Neutrophil (primary cell): ENCODE data around the gene GDAP1L1.

ENCODE experiments used
- H3K27ac ChIP-seq: fragments of 200-600 bp; sonication (generic); 2 replicates; pipeline ENCODE4 v1.5.1; 2016; ENCODE audit warnings: mild to moderate bottlenecking, moderate library complexity
- H3K27me3 ChIP-seq: fragments of 200-600 bp; sonication (generic); 2 replicates; pipeline ENCODE4 v1.6.0; 2016; ENCODE audit warnings: mild to moderate bottlenecking
- H3K36me3 ChIP-seq: fragments of 200-600 bp; sonication (generic); 2 replicates; pipeline ENCODE4 v1.5.1; 2017
- H3K4me1 ChIP-seq, 2 experiments: fragments of 200-600 bp in 1 of 2; sonication (generic) in 1 of 2; 1 replicate in 1 of 2; 2 replicates in 1 of 2; pipeline versions ENCODE4 v1.5.1 to v1.6.1; 2013 to 2016; ENCODE audit warnings: low read depth in 1 of 2, low read length in 1 of 2, mild to moderate bottlenecking in 1 of 2, moderate library complexity in 1 of 2; ENCODE audit not compliant: control insufficient read depth in 1 of 2, insufficient read depth in 1 of 2
- H3K4me3 ChIP-seq, 2 experiments: fragments of 200-600 bp in 1 of 2; sonication (generic) in 1 of 2; 1 replicate in 1 of 2; 2 replicates in 1 of 2; pipeline ENCODE4 v1.5.1; 2013 to 2016; ENCODE audit warnings: low read depth in 1 of 2, low read length in 1 of 2, mild to moderate bottlenecking in 1 of 2, moderate library complexity in 1 of 2
- H3K9me3 ChIP-seq: fragments of 200-600 bp; sonication (generic); 2 replicates; pipeline ENCODE4 v1.5.1; 2016
- TF ChIP-seq, protein P1 (sequence below): fragments of 200-600 bp; sonication (generic); IDR thresholded peaks from 2 replicates; pipeline ENCODE4 v1.5.1; 2016; ENCODE audit warnings: antibody characterized with exemption

The GDAP1L1 gene

DNA sequence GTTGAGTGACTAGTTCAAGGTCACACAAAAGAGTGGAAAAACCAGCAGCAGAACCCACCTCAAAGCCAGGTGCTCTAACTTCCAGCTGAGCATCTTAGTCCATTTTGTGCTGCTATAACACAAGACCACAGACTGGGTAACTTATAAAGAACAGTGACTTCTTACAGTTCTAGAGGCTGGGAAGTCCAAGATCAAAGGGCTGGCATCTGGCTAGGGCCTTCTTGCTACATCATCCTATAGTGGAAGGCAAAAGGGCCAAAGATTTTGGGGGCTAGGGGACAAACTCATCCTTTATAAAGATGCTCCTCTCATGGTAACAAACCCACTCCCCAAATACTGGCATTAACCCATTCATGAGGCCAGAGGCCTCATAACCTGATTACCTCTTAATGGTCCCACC, 54.2 kb downstream of the GDAP1L1 start:
- Histone ChIP-seq H3K27me3 (no peaks in the 10 kb centered on the region), H3K4me3 (no peak overlapping the region), H3K27ac (no peak overlapping the region), H3K36me3 (no peaks in the 10 kb centered on the region), H3K4me1 (no peaks in the 10 kb centered on the region), H3K9me3 (no peaks in the 10 kb centered on the region)
- TF ChIP-seq, protein P1, sequence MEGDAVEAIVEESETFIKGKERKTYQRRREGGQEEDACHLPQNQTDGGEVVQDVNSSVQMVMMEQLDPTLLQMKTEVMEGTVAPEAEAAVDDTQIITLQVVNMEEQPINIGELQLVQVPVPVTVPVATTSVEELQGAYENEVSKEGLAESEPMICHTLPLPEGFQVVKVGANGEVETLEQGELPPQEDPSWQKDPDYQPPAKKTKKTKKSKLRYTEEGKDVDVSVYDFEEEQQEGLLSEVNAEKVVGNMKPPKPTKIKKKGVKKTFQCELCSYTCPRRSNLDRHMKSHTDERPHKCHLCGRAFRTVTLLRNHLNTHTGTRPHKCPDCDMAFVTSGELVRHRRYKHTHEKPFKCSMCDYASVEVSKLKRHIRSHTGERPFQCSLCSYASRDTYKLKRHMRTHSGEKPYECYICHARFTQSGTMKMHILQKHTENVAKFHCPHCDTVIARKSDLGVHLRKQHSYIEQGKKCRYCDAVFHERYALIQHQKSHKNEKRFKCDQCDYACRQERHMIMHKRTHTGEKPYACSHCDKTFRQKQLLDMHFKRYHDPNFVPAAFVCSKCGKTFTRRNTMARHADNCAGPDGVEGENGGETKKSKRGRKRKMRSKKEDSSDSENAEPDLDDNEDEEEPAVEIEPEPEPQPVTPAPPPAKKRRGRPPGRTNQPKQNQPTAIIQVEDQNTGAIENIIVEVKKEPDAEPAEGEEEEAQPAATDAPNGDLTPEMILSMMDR, result no peak

DNA sequence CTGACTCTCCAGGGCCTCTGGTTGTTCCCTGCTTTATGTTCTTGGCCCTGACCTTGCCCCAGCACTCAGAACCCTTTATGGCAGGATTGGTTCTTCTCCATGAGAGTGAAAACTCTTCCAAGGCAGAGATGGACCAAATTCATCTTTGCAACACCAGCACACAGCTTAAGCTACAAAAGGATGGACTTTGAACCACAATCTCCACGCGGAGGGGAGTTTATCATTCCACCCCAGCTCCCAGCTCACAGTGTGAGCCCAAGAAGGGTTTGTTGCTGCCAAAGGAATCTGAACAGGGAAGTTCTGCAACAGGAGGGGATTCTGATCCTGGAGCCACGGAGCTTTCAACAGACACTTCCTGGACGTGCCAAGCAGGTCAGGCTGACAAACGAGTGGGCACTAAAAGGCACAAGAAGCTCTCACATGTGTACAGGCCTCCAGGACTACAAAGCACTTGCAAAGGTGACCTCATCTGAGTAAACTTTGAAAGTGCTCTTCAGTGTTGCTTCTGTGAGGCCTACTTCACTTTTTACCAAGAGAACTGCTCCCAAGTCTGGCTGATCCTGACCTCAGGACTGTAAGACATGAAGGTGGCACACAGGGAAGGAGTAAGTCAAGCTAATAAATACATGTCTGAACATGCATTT, 55.0 kb downstream of the GDAP1L1 start:
- H3K4me3 ChIP-seq, result no peak overlapping the region
- no peak overlapping the region for H3K27ac ChIP-seq
- TF ChIP-seq, protein P1, result no peak
- H3K27me3 ChIP-seq, result no peaks in the 10 kb centered on the region
- no peaks in the 10 kb centered on the region for H3K9me3 ChIP-seq
- no peaks in the 10 kb centered on the region for H3K4me1 ChIP-seq
- H3K36me3 ChIP-seq, result no peaks in the 10 kb centered on the region

DNA sequence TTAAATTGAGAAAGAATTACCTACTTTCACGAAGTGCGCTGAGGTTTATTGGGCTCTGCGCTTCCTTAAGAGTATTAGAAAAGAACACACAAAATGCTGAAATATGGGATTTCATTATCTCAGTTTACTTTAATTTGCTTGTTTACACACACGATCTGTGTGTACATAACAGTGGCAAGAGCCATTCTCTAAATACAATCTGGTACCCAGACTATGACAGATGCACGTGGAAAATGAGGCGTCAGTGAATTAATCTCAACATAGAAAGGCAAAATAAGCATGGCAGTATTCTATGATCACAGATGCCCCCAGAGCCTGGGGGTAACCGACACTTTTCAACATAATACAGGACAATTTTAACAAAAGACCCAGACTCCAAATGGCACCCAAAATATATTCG, 55.6 kb downstream of the GDAP1L1 start:
- Histone ChIP-seq H3K4me3 (no peak overlapping the region), H3K9me3 (no peaks in the 10 kb centered on the region), H3K27ac (no peak overlapping the region), H3K36me3 (no peaks in the 10 kb centered on the region), H3K27me3 (no peaks in the 10 kb centered on the region), H3K4me1 (no peaks in the 10 kb centered on the region)
- TF ChIP-seq, protein P1, result no peak

DNA sequence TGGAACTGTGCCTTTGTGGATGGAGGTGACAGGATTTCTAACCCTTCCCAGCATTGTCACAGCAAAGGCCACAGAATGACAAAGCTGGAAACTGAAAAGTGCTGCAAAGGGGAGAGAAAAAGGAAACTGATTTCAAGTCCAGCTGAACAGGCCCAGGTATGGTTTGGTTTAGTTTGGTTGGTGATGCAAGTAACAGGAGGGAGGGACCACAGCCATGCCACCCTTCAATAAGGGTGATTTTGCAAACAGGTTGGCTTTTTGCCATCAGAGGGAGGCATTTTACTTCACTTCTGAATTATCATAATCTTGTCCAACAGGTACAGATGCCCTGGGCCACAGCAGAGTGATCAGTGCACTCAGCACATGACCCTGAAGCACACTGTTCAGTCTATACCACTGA, 57.3 kb downstream of the GDAP1L1 start:
- TF ChIP-seq, protein P1, result no peak
- H3K27me3 ChIP-seq, result no peaks in the 10 kb centered on the region
- H3K4me3 ChIP-seq, result no peak overlapping the region
- no peaks in the 10 kb centered on the region for H3K9me3 ChIP-seq
- no peaks in the 10 kb centered on the region for H3K36me3 ChIP-seq
- H3K4me1 ChIP-seq, result no peaks in the 10 kb centered on the region
- H3K27ac ChIP-seq, result no peak overlapping the region

DNA sequence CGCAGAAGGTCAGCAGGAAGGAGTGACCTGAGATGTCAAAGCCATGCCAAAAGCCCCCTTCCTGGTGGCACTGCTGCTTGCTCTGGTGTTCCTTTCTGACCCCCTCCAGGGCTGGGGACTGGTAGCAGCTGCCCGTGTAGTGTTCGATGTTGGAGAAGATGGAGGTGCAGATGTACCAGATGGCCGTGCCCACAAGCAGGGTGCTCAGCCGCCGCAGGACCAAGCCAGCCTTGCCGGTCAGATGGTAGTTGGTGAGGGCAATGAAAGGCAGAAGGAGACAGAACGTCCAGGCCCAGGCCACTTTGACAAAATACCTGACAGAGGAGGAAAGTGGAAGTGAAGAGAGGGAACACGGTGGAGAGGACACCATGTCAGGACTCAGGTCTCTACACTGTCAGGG, 59.8 kb downstream of the GDAP1L1 start:
- Histone ChIP-seq H3K4me1 (peaks cover 14 to 19% of the 10 kb centered on the region in 2 experiments), H3K36me3 (no peaks in the 10 kb centered on the region), H3K9me3 (no peaks in the 10 kb centered on the region), H3K27me3 (no peaks in the 10 kb centered on the region), H3K4me3 (no peak overlapping the region), H3K27ac (no peak overlapping the region)
- TF ChIP-seq, protein P1, result no peak
